Uterus (tissue), 2 donors: ENCODE results near the gene MRPS35.

ENCODE experiments used
- CTCF ChIP-seq, 4 experiments: fragments of 200-600 bp in 2 of 4; fragments of 450-650 bp in 2 of 4; sonication (generic) in 2 of 4; IDR thresholded peaks; one replicate each; pipeline ENCODE4 v1.5.1; 2016 to 2019; ENCODE audit warnings: antibody characterized with exemption in 4 of 4, mild to moderate bottlenecking in 2 of 4, moderate library complexity in 1 of 4
- POLR2A ChIP-seq, 2 donors: fragments of 450-650 bp; IDR thresholded peaks; one replicate each; pipeline ENCODE4 v1.6.1; 2016; ENCODE audit warnings: antibody characterized with exemption in 2 of 2, mild to moderate bottlenecking in 1 of 2, moderate library complexity in 1 of 2

- TF ChIP-seq CTCF (IDR thresholded peaks at IDR 0.05) (no peak), POLR2A (IDR thresholded peaks at IDR 0.05) (no peak)
Observed at GRCh38 chr12:27665704-27666103, 44.9 kb upstream of the MRPS35 start.
